ENCODE data around the gene ALKBH6. TPM values are rescaled to one million over a fixed set of nuclear protein-coding genes. Genes with fewer than 3 reads are reported as not detected.

ALKBH6 gene
- total and polyA plus RNA-seq, 2 donors from 2014 or later: 21.5 to 21.7 TPM

DNA sequence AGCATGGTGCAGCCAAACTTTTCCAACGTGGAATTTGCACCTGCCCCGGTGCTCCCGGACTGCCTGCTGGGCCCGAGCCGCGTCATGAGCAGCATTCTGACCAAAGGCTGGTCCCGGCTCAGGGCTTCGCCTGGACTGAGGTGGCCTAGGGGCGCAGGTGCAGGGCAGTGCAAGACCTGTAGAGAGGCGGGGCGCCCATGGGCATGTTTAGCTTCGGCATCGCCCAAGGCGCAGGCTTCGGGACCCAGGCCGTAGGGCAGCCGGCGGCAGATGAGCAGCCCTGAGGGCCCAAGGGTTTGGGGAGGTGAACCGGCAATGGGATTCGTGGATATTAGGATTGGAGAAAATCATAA, 54.1 kb downstream of the ALKBH6 start:
- no peak for FAIRE-seq

More for the DNA sequence above, 54.1 kb downstream of the ALKBH6 start:
- H3K9me3 ChIP-seq (ENCODE audit: control insufficient read depth in 2 of 3, insufficient read depth in 1 of 3, low read length in 3 of 3): no peaks in the 10 kb centered on the region
- H3K4me3 ChIP-seq (ENCODE audit: low read length in 3 of 3): no peak overlapping the region
- H3K36me3 ChIP-seq (ENCODE audit: control insufficient read depth in 2 of 3, insufficient read depth in 3 of 3, low read length in 3 of 3): no peaks in the 10 kb centered on the region
- H3K27me3 ChIP-seq (ENCODE audit: control insufficient read depth, insufficient read depth, low read length): peaks cover 6% of the 10 kb centered on the region
- intact Hi-C loops (cut with DNase I): no loop called here
- TF ChIP-seq, protein P1, sequence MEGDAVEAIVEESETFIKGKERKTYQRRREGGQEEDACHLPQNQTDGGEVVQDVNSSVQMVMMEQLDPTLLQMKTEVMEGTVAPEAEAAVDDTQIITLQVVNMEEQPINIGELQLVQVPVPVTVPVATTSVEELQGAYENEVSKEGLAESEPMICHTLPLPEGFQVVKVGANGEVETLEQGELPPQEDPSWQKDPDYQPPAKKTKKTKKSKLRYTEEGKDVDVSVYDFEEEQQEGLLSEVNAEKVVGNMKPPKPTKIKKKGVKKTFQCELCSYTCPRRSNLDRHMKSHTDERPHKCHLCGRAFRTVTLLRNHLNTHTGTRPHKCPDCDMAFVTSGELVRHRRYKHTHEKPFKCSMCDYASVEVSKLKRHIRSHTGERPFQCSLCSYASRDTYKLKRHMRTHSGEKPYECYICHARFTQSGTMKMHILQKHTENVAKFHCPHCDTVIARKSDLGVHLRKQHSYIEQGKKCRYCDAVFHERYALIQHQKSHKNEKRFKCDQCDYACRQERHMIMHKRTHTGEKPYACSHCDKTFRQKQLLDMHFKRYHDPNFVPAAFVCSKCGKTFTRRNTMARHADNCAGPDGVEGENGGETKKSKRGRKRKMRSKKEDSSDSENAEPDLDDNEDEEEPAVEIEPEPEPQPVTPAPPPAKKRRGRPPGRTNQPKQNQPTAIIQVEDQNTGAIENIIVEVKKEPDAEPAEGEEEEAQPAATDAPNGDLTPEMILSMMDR (IDR thresholded peaks at IDR 0.05; ENCODE audit: borderline replicate concordance, extremely low read depth, insufficient read depth): no peak
- no peak overlapping the region for H3K27ac ChIP-seq (ENCODE audit: low read depth in 2 of 2, low read length in 2 of 2)
- DNase-seq: no peak
- H3K4me1 ChIP-seq (ENCODE audit: control insufficient read depth in 2 of 3, insufficient read depth in 2 of 3, low read depth in 1 of 3, low read length in 3 of 3): no peaks in the 10 kb centered on the region
- H3K9ac ChIP-seq (ENCODE audit: low read length in 3 of 3): no peak overlapping the region

Other genes starting within 250 kb of the ALKBH6 start
- 18.5 TPM for gene ARHGAP33, start 238.6 kb downstream of the ALKBH6 start, total RNA-seq
- 5.6 TPM for gene ARHGAP33, start 238.6 kb downstream of the ALKBH6 start, polyA plus RNA-seq (ENCODE audit: insufficient read depth, low read depth, low replicate concordance)
- gene PRODH2, start 201.4 kb downstream of the ALKBH6 start, total RNA-seq: 9.0 TPM
- gene PRODH2, start 201.4 kb downstream of the ALKBH6 start, polyA plus RNA-seq (ENCODE audit: insufficient read depth, low read depth, low replicate concordance): 409 TPM
- 0.25 TPM for gene NPHS1, start 161.7 kb downstream of the ALKBH6 start, total RNA-seq
- 39.7 TPM for gene NPHS1, start 161.7 kb downstream of the ALKBH6 start, polyA plus RNA-seq (ENCODE audit: insufficient read depth, low read depth, low replicate concordance)
- gene KIRREL2, start 157.3 kb downstream of the ALKBH6 start, total RNA-seq: not detected
- gene KIRREL2, start 157.3 kb downstream of the ALKBH6 start, polyA plus RNA-seq (ENCODE audit: insufficient read depth, low read depth, low replicate concordance): 0.82 TPM
- 3.8 TPM for gene APLP1, start 145.6 kb downstream of the ALKBH6 start, total RNA-seq
- gene APLP1, start 145.6 kb downstream of the ALKBH6 start, polyA plus RNA-seq (ENCODE audit: insufficient read depth, low read depth, low replicate concordance): 13.6 TPM
- 23.9 TPM for gene NFKBID, start 113.7 kb downstream of the ALKBH6 start, total RNA-seq
- 1.9 TPM for gene NFKBID, start 113.7 kb downstream of the ALKBH6 start, polyA plus RNA-seq (ENCODE audit: insufficient read depth, low read depth, low replicate concordance)
- 16.7 TPM for gene HCST, start 111.7 kb downstream of the ALKBH6 start, total RNA-seq
- 10.6 TPM for gene HCST, start 111.7 kb downstream of the ALKBH6 start, polyA plus RNA-seq (ENCODE audit: insufficient read depth, low read depth, low replicate concordance)
- 77.6 TPM for gene TYROBP, start 105.9 kb downstream of the ALKBH6 start, total RNA-seq
- gene TYROBP, start 105.9 kb downstream of the ALKBH6 start, polyA plus RNA-seq (ENCODE audit: insufficient read depth, low read depth, low replicate concordance): 64.2 TPM
- 9.4 TPM for gene LRFN3, start 77.8 kb downstream of the ALKBH6 start, total RNA-seq
- gene LRFN3, start 77.8 kb downstream of the ALKBH6 start, polyA plus RNA-seq (ENCODE audit: insufficient read depth, low read depth, low replicate concordance): 8.2 TPM
- 15.0 TPM for gene SDHAF1, start 19.0 kb downstream of the ALKBH6 start, total RNA-seq
- 34.3 TPM for gene SDHAF1, start 19.0 kb downstream of the ALKBH6 start, polyA plus RNA-seq (ENCODE audit: insufficient read depth, low read depth, low replicate concordance)
- gene SYNE4, start 5.4 kb downstream of the ALKBH6 start, total RNA-seq: 7.0 TPM
- gene SYNE4, start 5.4 kb downstream of the ALKBH6 start, polyA plus RNA-seq (ENCODE audit: insufficient read depth, low read depth, low replicate concordance): 15.7 TPM
- gene CLIP3, start 18.7 kb upstream of the ALKBH6 start, total RNA-seq: 10.3 TPM
- gene CLIP3, start 18.7 kb upstream of the ALKBH6 start, polyA plus RNA-seq (ENCODE audit: insufficient read depth, low read depth, low replicate concordance): 12.3 TPM
- 3.7 TPM for gene THAP8, start 40.1 kb upstream of the ALKBH6 start, total RNA-seq
- gene THAP8, start 40.1 kb upstream of the ALKBH6 start, polyA plus RNA-seq (ENCODE audit: insufficient read depth, low read depth, low replicate concordance): 10.3 TPM
- 0.69 TPM for gene WDR62, start 40.7 kb upstream of the ALKBH6 start, total RNA-seq
- 0.58 TPM for gene WDR62, start 40.7 kb upstream of the ALKBH6 start, polyA plus RNA-seq (ENCODE audit: insufficient read depth, low read depth, low replicate concordance)
- not detected for gene OVOL3, start 96.9 kb upstream of the ALKBH6 start, total RNA-seq
- not detected for gene OVOL3, start 96.9 kb upstream of the ALKBH6 start, polyA plus RNA-seq (ENCODE audit: insufficient read depth, low read depth, low replicate concordance)
- 59.9 TPM for gene POLR2I, start 100.7 kb upstream of the ALKBH6 start, total RNA-seq
- gene POLR2I, start 100.7 kb upstream of the ALKBH6 start, polyA plus RNA-seq (ENCODE audit: insufficient read depth, low read depth, low replicate concordance): 119 TPM
- 144 TPM for gene TBCB, start 101.3 kb upstream of the ALKBH6 start, total RNA-seq
- 242 TPM for gene TBCB, start 101.3 kb upstream of the ALKBH6 start, polyA plus RNA-seq (ENCODE audit: insufficient read depth, low read depth, low replicate concordance)
- 861 TPM for gene CAPNS1, start 125.9 kb upstream of the ALKBH6 start, total RNA-seq
- gene CAPNS1, start 125.9 kb upstream of the ALKBH6 start, polyA plus RNA-seq (ENCODE audit: insufficient read depth, low read depth, low replicate concordance): 1,098 TPM
- 56.2 TPM for gene COX7A1, start 138.2 kb upstream of the ALKBH6 start, total RNA-seq
- 199 TPM for gene COX7A1, start 138.2 kb upstream of the ALKBH6 start, polyA plus RNA-seq (ENCODE audit: insufficient read depth, low read depth, low replicate concordance)
- gene ZNF565, start 200.5 kb upstream of the ALKBH6 start, total RNA-seq: 4.6 TPM
- gene ZNF565, start 200.5 kb upstream of the ALKBH6 start, polyA plus RNA-seq (ENCODE audit: insufficient read depth, low read depth, low replicate concordance): 1.5 TPM
- 50.8 TPM for gene ZNF146, start 200.9 kb upstream of the ALKBH6 start, total RNA-seq
- 21.0 TPM for gene ZNF146, start 200.9 kb upstream of the ALKBH6 start, polyA plus RNA-seq (ENCODE audit: insufficient read depth, low read depth, low replicate concordance)